IMR-90 (cell line): ENCODE results near the gene B3GLCT. TPM values are rescaled to one million over a fixed set of nuclear protein-coding genes. Genes with fewer than 3 reads are reported as not detected.
A peak's percentile ranks its signal among the peaks of the same experiment; 100 is the strongest.
"Not testable (repeated sequence)": the region's sequence is repeated elsewhere in the genome, so short reads cannot be mapped to it uniquely, and the experiment has no call there.

Source experiments
- ATAC-seq: fragments of 200-7000 bp; cut with Tn5 transposase; 2 replicates; pipeline ENCODE4 v1.9.1; 2020; ENCODE audit warnings: low read depth, mild to moderate bottlenecking, moderate library complexity
- BruUV-seq: library from RNA; stranded (reverse); fragments of 400-500 nt; replicated peaks from 2 replicates; lab custom pipeline; 2021; lab: Mats Ljungman, UMichigan
- CTCF ChIA-PET: fragments of 300-600 bp; formaldehyde crosslinking; extraction: SDS; loops from one replicate; lab custom pipeline; 2021; ENCODE audit warnings: antibody characterized with exemption; lab: Yijun Ruan, JAX
- POLR2A ChIA-PET: fragments of 300-600 bp; sonication (Branson Sonifier 250); formaldehyde crosslinking; loops from one replicate; lab custom pipeline; 2022; ENCODE audit warnings: antibody characterized with exemption; ENCODE audit not compliant: unreplicated experiment; lab: Charles Lee
- DNase-seq: peaks from one replicate; pipeline ENCODE4 v3.0.0; 2013
- H2AFZ ChIP-seq: replicated peaks from 2 replicates; pipeline ENCODE3; 2013; ENCODE audit warnings: low read length, mild to moderate bottlenecking; ENCODE audit not compliant: poor library complexity
- H2AK5ac ChIP-seq: 2 replicates; pipeline ENCODE4 v1.6.1; 2013; ENCODE audit warnings: low read depth, low read length, inconsistent platforms
- H2AK9ac ChIP-seq: replicated peaks from 2 replicates; pipeline ENCODE3; 2013; ENCODE audit warnings: mild to moderate bottlenecking, low read depth, low read length, moderate library complexity; ENCODE audit not compliant: poor library complexity
- H2BK120ac ChIP-seq: 2 replicates; pipeline ENCODE4 v1.6.1; 2013; ENCODE audit warnings: low read depth, low read length, inconsistent platforms
- H2BK15ac ChIP-seq: 3 replicates; pipeline ENCODE4 v1.6.1; 2013; ENCODE audit warnings: low read depth, low read length, inconsistent platforms
- H2BK20ac ChIP-seq: 2 replicates; pipeline ENCODE4 v1.6.1; 2013; ENCODE audit warnings: low read depth, mild to moderate bottlenecking, inconsistent platforms, low read length, moderate library complexity
- H2BK5ac ChIP-seq: 2 replicates; pipeline ENCODE4 v1.6.1; 2013; ENCODE audit warnings: mild to moderate bottlenecking, low read depth, low read length, inconsistent platforms; ENCODE audit not compliant: poor library complexity, severe bottlenecking
- H3K14ac ChIP-seq: replicated peaks from 2 replicates; pipeline ENCODE4 v1.6.1; 2013; ENCODE audit warnings: low read depth, low read length, inconsistent platforms
- H3K18ac ChIP-seq: 2 replicates; pipeline ENCODE4 v1.6.1; 2013; ENCODE audit warnings: low read depth, low read length, control low read depth
- H3K23ac ChIP-seq: 2 replicates; pipeline ENCODE4 v1.6.1; 2013; ENCODE audit warnings: low read depth, low read length, inconsistent platforms
- H3K27ac ChIP-seq: 2 replicates; pipeline ENCODE4 v1.5.1; 2013; ENCODE audit warnings: mild to moderate bottlenecking, control low read depth, low read length; ENCODE audit not compliant: insufficient read depth
- H3K27me3 ChIP-seq: 2 replicates; pipeline ENCODE4 v1.6.1; 2013; ENCODE audit warnings: low read length; ENCODE audit not compliant: control insufficient read depth, insufficient read depth
- H3K36me3 ChIP-seq: 2 replicates; pipeline ENCODE4 v1.6.1; 2013; ENCODE audit warnings: low read length, mixed read lengths; ENCODE audit not compliant: control insufficient read depth, insufficient read depth
- H3K4ac ChIP-seq: 2 replicates; pipeline ENCODE4 v1.6.1; 2013; ENCODE audit warnings: low read depth, low read length, inconsistent platforms
- H3K4me1 ChIP-seq: 2 replicates; pipeline ENCODE4 v1.6.1; 2013; ENCODE audit warnings: low read length, mixed read lengths; ENCODE audit not compliant: control insufficient read depth, insufficient read depth
- H3K4me2 ChIP-seq: 2 replicates; pipeline ENCODE4 v1.6.1; 2013; ENCODE audit warnings: low read depth, mild to moderate bottlenecking, control low read depth, low read length, moderate library complexity
- H3K4me3 ChIP-seq: 2 replicates; pipeline ENCODE4 v1.5.1; 2013; ENCODE audit warnings: low read depth, mild to moderate bottlenecking, control low read depth, low read length, moderate library complexity; ENCODE audit not compliant: insufficient read depth
- H3K56ac ChIP-seq: 2 replicates; pipeline ENCODE4 v1.6.1; 2013; ENCODE audit warnings: low read length, inconsistent platforms; ENCODE audit not compliant: insufficient read depth; ENCODE audit errors: extremely low read depth
- H3K79me1 ChIP-seq, 2 experiments: 2 replicates each; pipeline ENCODE4 v1.6.1; 2013; ENCODE audit warnings: low read length in 2 of 2, inconsistent platforms in 1 of 2, low read depth in 1 of 2
- H3K9ac ChIP-seq: 2 replicates; pipeline ENCODE4 v1.6.1; 2013; ENCODE audit warnings: low read depth, low read length, control low read depth
- H3K9me1 ChIP-seq: 2 replicates; pipeline ENCODE4 v1.6.1; 2013; ENCODE audit warnings: low read length, inconsistent platforms; ENCODE audit not compliant: insufficient read depth
- H3K9me3 ChIP-seq: 2 replicates; pipeline ENCODE4 v1.6.1; 2013; ENCODE audit warnings: low read length; ENCODE audit not compliant: control insufficient read depth, insufficient read depth
- H4K20me1 ChIP-seq: 2 replicates; pipeline ENCODE4 v1.6.1; 2013; ENCODE audit warnings: low read length, inconsistent platforms; ENCODE audit not compliant: insufficient read depth
- H4K5ac ChIP-seq: 2 replicates; pipeline ENCODE4 v1.6.1; 2013; ENCODE audit warnings: mild to moderate bottlenecking, low read depth, low read length, control low read depth
- H4K8ac ChIP-seq, 2 experiments: 2 replicates each; pipeline ENCODE4 v1.6.1; 2013; ENCODE audit warnings: low read depth in 2 of 2, low read length in 2 of 2, control low read depth in 1 of 2, inconsistent platforms in 1 of 2
- H4K91ac ChIP-seq: 2 replicates; pipeline ENCODE4 v1.6.1; 2013; ENCODE audit warnings: low read depth, low read length, inconsistent platforms; ENCODE audit not compliant: insufficient read depth
- CEBPB ChIP-seq: IDR thresholded peaks from 2 replicates; pipeline ENCODE4 v1.6.1; 2012; ENCODE audit warnings: low read depth, low read length, improper control_type of control experiment
- WGBS, 2 experiments: methylation state at CpG; one replicate each; pipeline versions ENCODE4 v1.1.5 to v1.1.7; 2013; ENCODE audit warnings: missing lambda C conversion rate in 2 of 2; ENCODE audit not compliant: insufficient read length in 1 of 2; ENCODE audit errors: extremely low coverage in 2 of 2; 5-methylcytosine and 5-hydroxymethylcytosine counted together
- dilution Hi-C: fragments of 300-500 bp; cut with HindIII; formaldehyde crosslinking; loops from one replicate; pipeline ENCODE4 v1.14.3; 2018; ENCODE audit warnings: low sequenced_read_pairs; ENCODE audit not compliant: unreplicated experiment
- in situ Hi-C: fragments of 300-500 bp; cut with MboI; formaldehyde crosslinking; loops from 3 replicates; pipeline ENCODE4 v1.14.3; 2019; ENCODE audit warnings: low sequenced_read_pairs, inconsistent platforms, mixed read lengths
- intact Hi-C: fragments of 100-400 bp; cut with micrococcal nuclease; formaldehyde crosslinking; loops from 2 replicates; pipeline ENCODE4 v1.10.0; 2022
- polyA plus RNA-seq, 3 experiments: library from polyadenylated mRNA; depleted of rRNA; stranded (reverse); fragments of >200 nt; gene quantifications; 2 replicates each; pipeline ENCODE4 v1.2.3, GENCODE V29; 2012; ENCODE audit warnings: low replicate concordance in 1 of 3
- total RNA-seq: library from RNA; depleted of rRNA; stranded (reverse); fragments of >200 nt; gene quantifications from 2 replicates; pipeline ENCODE4 v1.2.3, GENCODE V29; 2012
- TF ChIP-seq, protein P1 (sequence below): fragments of 150-350 bp; IDR thresholded peaks from 2 replicates; pipeline ENCODE4 v1.6.1; 2017; ENCODE audit warnings: mild to moderate bottlenecking, antibody characterized with exemption, low read length, low read depth

The B3GLCT gene
- total and polyA plus RNA-seq, 2 of the 4 experiments (the other 2 are of a cell fraction): 2.0 to 4.5 TPM

DNA sequence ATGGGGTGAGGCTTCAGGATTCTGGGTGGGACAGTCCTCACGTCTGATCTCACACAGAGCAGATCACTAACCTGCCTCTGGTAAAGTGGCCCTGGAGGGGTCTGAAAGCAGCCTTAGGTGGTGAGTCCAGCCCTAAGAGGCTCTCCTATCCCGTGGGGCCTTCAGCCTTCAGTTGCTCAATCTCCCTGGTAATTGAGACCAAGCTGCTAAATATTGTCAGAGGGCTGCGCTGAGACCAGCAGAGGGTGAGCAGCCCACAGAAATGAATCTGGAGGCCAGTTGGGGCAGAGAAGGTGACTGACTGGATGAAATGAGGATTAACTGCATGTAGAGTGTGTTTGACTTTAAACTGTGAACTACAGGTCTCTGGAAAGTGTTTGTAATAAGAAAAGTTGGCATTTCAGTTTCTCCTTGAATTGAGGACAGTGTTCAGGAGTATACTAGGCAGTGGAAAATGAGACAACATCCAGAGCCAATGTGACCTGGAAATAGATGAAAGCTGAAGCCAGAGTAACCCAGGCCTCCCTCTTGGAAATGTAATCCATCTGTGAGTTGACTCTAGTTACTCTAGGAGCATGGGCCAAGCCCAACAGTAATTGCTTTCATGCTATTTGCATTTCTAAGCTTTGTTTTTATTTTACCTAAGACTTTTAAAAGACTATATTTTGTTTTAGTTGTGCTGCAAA is 23.8 kb upstream of the B3GLCT start:
- H4K20me1 ChIP-seq: no peaks in the 10 kb centered on the region
- no peak overlapping the region for H3K27ac ChIP-seq
- H3K27me3 ChIP-seq: peaks cover 2% of the 10 kb centered on the region
- no peak overlapping the region for H3K4me2 ChIP-seq
- peaks cover 2% of the 10 kb centered on the region for H3K4me1 ChIP-seq
- DNase-seq (no peak), ATAC-seq (no peak)
- no peak overlapping the region for H4K8ac ChIP-seq
- no peaks in the 10 kb centered on the region for H3K36me3 ChIP-seq
- no peak overlapping the region for H3K23ac ChIP-seq
- H2AK9ac ChIP-seq: no peak overlapping the region
- dilution Hi-C loops: no loop called here
- no peak overlapping the region for H2BK120ac ChIP-seq
- H3K9me3 ChIP-seq: no peaks in the 10 kb centered on the region
- no peak overlapping the region for H4K91ac ChIP-seq
- H3K18ac ChIP-seq: no peak overlapping the region
- in situ Hi-C loops: loop anchor here (10.0 kb wide), 1 partner anchor 249 kb away; no protein-coding TSS in a partner anchor
- H3K9me1 ChIP-seq: no peaks in the 10 kb centered on the region; the same call in 1 of the 2 replicates
- H2AFZ ChIP-seq: no peak overlapping the region
- no peak overlapping the region for H3K4me3 ChIP-seq
- H2BK15ac ChIP-seq: no peak overlapping the region
- WGBS, 2 experiments: 92% methylated on average over 2 of the region's 3 CpGs; no CpG with 5 or more reads in 1 of the 2 experiments
- no peak overlapping the region for H3K14ac ChIP-seq
- TF ChIP-seq, protein P1, sequence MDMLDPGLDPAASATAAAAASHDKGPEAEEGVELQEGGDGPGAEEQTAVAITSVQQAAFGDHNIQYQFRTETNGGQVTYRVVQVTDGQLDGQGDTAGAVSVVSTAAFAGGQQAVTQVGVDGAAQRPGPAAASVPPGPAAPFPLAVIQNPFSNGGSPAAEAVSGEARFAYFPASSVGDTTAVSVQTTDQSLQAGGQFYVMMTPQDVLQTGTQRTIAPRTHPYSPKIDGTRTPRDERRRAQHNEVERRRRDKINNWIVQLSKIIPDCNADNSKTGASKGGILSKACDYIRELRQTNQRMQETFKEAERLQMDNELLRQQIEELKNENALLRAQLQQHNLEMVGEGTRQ: no peak
- TF ChIP-seq CEBPB: no peak
- no TSS peak for BruUV-seq
- no peak overlapping the region; the same call in 1 of the 2 replicates for H2AK5ac ChIP-seq
- H3K9ac ChIP-seq: no peak overlapping the region
- H2BK20ac ChIP-seq: no peak overlapping the region
- ChIA-PET CTCF (no interaction called here), POLR2A (no interaction called here)
- no peaks in the 10 kb centered on the region for H3K79me1 ChIP-seq
- intact Hi-C loops: no loop called here
- H3K56ac ChIP-seq: no peak overlapping the region
- no peak overlapping the region for H2BK5ac ChIP-seq
- H3K4ac ChIP-seq: no peak overlapping the region; the same call in 1 of the 2 replicates
- no peak overlapping the region for H4K5ac ChIP-seq

GRCh38 chr13:31177813-31178495 is 21.8 kb upstream of the B3GLCT start:
- H3K23ac ChIP-seq, H2BK120ac ChIP-seq, H2BK15ac ChIP-seq, DNase-seq, H4K20me1 ChIP-seq, H4K8ac ChIP-seq, H3K56ac ChIP-seq, H3K27me3 ChIP-seq, H3K27ac ChIP-seq, H2BK5ac ChIP-seq, H3K14ac ChIP-seq, H3K18ac ChIP-seq, H3K4me1 ChIP-seq, H2AK5ac ChIP-seq, ATAC-seq, H3K4me2 ChIP-seq, H3K4me3 ChIP-seq, H3K36me3 ChIP-seq, H3K9me3 ChIP-seq, H3K9ac ChIP-seq, H4K5ac ChIP-seq, H3K4ac ChIP-seq, H3K9me1 ChIP-seq, intact Hi-C loops, dilution Hi-C loops, CTCF ChIA-PET, H2AFZ ChIP-seq, H2BK20ac ChIP-seq, POLR2A ChIA-PET, H3K79me1 ChIP-seq, BruUV-seq, H4K91ac ChIP-seq: not testable (repeated sequence)
- in situ Hi-C loops: loop anchor here (10.0 kb wide), 1 partner anchor 247 kb away; no protein-coding TSS in a partner anchor
- peak overlapping the region; percentile 70 for H2AK9ac ChIP-seq
- WGBS, 2 experiments: 100% methylated on average over 1 of the region's 12 CpGs; no CpG with 5 or more reads in 1 of the 2 experiments
